ENCODE data around the gene PLPP4. TPM values are rescaled to one million over a fixed set of nuclear protein-coding genes. Genes with fewer than 3 reads are reported as not detected.

The PLPP4 gene
- total and polyA plus RNA-seq, 11 donors, result 0.29 TPM; not detected in 10

DNA sequence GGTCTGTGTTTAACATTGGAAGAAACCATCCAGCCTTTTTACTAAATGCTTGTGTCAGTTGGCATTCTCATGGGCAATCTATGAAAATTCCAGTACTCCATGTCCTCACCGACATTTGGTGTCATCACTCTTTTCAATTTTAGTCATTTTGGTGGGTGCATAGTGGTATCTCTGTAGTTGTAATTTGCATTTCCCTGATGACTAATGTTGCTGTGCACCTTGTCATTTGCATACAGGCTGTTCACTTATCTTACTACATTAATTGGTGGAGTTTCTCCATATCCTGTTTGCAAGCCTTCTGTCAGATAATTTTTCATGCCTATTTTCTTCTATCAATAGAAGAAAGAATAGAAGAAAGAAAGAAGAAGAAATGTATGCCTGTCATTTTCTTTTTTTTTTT, 73.7 kb downstream of the PLPP4 start:
- H3K4me1 ChIP-seq, result no peaks in the 10 kb centered on the region
- H3K36me3 ChIP-seq, result no peaks in the 10 kb centered on the region
- no peak overlapping the region for H3K27ac ChIP-seq
- H3K4me3 ChIP-seq, result no peak overlapping the region
- intact Hi-C loops (cut with DNase I), result no loop called here
- DNase-seq (no peak), ATAC-seq (no peak)
- WGBS, 4 donors, result 86 to 92% (median 88%) methylated on average over 1 of the region's 1 CpG
- H3K27me3 ChIP-seq, result no peaks in the 10 kb centered on the region
- TF ChIP-seq, protein P1, sequence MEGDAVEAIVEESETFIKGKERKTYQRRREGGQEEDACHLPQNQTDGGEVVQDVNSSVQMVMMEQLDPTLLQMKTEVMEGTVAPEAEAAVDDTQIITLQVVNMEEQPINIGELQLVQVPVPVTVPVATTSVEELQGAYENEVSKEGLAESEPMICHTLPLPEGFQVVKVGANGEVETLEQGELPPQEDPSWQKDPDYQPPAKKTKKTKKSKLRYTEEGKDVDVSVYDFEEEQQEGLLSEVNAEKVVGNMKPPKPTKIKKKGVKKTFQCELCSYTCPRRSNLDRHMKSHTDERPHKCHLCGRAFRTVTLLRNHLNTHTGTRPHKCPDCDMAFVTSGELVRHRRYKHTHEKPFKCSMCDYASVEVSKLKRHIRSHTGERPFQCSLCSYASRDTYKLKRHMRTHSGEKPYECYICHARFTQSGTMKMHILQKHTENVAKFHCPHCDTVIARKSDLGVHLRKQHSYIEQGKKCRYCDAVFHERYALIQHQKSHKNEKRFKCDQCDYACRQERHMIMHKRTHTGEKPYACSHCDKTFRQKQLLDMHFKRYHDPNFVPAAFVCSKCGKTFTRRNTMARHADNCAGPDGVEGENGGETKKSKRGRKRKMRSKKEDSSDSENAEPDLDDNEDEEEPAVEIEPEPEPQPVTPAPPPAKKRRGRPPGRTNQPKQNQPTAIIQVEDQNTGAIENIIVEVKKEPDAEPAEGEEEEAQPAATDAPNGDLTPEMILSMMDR (IDR thresholded peaks at IDR 0.05), result no peak
- TF ChIP-seq POLR2A (IDR thresholded peaks at IDR 0.05), result no peak
- H3K9me3 ChIP-seq, result peaks cover 0 to 13% (median 0%) of the 10 kb centered on the region in 12 donors

DNA sequence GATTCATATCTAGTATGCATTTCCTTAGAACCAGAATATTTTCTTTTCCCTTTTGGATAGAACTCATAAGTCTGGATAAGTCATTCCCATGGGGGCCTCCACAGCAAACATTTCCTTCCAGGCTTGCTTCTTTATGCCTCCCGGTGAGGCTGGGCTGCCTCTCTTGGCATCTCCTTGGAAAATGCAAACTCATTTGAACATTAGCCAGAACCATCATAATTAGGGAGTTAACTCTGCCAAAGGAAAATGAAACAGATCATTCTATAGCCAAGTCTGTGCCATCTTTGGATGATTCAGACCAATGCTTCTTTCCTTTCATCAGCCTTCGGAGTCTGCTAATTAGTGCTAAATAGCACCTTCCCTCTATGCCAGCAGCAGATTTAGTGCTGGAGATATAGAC, 81.1 kb downstream of the PLPP4 start:
- H3K9me3 ChIP-seq, result peaks cover 0 to 13% (median 0%) of the 10 kb centered on the region in 12 donors
- DNase-seq, result no peak
- no peaks in the 10 kb centered on the region for H3K36me3 ChIP-seq
- H3K27ac ChIP-seq, result no peak overlapping the region
- ATAC-seq, result no peak
- H3K4me1 ChIP-seq, result no peaks in the 10 kb centered on the region
- no peaks in the 10 kb centered on the region for H3K27me3 ChIP-seq
- no peak overlapping the region for H3K4me3 ChIP-seq
- TF ChIP-seq POLR2A (IDR thresholded peaks at IDR 0.05), result no peak
- TF ChIP-seq, protein P1 (IDR thresholded peaks at IDR 0.05), result no peak
- 58 to 64% (median 60%) methylated on average over 2 of the region's 2 CpGs for WGBS, 4 donors
- intact Hi-C loops (cut with DNase I), result no loop called here

DNA sequence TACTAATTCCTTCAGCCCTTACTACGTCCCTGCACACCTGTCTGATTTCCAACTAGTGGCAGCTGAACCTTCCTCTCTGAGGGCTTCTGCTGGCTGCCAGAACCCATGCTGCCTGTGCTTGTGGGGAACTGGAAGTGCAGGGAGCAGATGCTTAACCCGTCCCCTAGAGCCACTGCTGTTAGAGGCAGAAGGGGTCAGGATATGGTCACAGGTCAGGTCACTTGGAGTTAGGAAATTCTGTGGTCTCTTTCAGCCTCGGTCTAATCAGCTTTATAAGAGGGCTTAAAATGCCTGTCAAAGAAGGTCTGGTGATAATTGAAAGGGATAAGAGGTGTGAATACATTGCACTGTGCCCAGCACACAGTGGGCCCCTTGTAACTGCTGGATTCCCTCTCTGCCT, 82.0 kb downstream of the PLPP4 start:
- Histone ChIP-seq H3K9me3 (peaks cover 0 to 12% (median 0%) of the 10 kb centered on the region in 12 donors), H3K4me3 (no peak overlapping the region)
- WGBS, 4 donors, result 21 to 37% (median 31%) methylated on average over 2 to 3 of the region's 3 CpGs

DNA sequence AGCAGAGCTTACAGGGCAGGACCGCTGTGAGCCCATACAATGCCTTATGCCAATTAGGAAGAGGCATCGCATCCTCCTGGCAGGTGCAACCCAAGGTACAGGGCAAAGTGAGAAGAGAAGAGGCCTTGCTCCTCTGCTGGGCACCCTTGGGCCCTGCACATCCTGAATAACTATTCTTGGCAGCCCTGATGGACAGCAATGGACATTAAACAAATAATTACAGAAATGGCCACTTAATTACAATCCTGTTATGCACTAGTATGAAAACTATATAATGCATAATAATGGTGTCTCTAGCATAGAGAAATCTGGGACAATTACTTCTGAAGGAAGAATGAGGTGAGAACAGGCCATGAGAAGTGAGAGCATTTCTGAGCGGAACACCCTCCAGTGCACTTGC, 83.5 kb downstream of the PLPP4 start:
- Histone ChIP-seq H3K4me1 (no peaks in the 10 kb centered on the region), H3K36me3 (no peaks in the 10 kb centered on the region), H3K27ac (no peak overlapping the region), H3K27me3 (no peaks in the 10 kb centered on the region), H3K4me3 (no peak overlapping the region), H3K9me3 (no peaks in the 10 kb centered on the region)
- DNase-seq (no peak), ATAC-seq (no peak)
- WGBS, 4 donors, result 87 to 96% (median 90%) methylated on average over 3 of the region's 3 CpGs
- intact Hi-C loops (cut with DNase I), result no loop called here
- no peak for TF ChIP-seq POLR2A (IDR thresholded peaks at IDR 0.05)

More for the DNA sequence above, 82.0 kb downstream of the PLPP4 start:
- intact Hi-C loops (cut with DNase I), result no loop called here
- no peak for TF ChIP-seq POLR2A (IDR thresholded peaks at IDR 0.05)
- TF ChIP-seq, protein P1 (IDR thresholded peaks at IDR 0.05), result no peak
- DNase-seq (no peak), ATAC-seq (no peak)
- no peaks in the 10 kb centered on the region for H3K4me1 ChIP-seq
- H3K27ac ChIP-seq, result no peak overlapping the region
- H3K27me3 ChIP-seq, result no peaks in the 10 kb centered on the region
- no peaks in the 10 kb centered on the region for H3K36me3 ChIP-seq

DNA sequence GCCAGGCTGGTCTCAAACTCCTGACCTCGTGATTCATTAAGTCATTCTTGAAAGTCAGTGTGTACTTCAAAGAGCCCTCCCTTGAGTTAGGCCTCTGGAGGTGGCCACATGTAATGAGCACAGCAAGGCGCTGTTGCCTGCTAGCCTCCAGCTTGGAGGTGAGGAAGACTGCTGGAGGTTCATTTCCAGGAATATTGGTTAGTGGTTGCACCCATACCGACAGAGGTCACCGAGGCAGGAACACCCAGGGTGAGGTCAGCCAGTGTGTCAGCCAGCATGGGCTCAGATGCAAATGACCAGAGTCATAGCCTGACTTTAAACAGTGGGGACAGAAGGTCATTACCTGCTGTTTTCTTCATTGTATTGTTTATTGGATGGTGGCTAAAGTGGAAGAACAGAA, 85.0 kb downstream of the PLPP4 start:
- 65 to 79% (median 74%) methylated on average over 4 of the region's 4 CpGs for WGBS, 4 donors
- Histone ChIP-seq H3K36me3 (no peaks in the 10 kb centered on the region), H3K4me1 (no peaks in the 10 kb centered on the region), H3K27ac (no peak overlapping the region), H3K9me3 (no peaks in the 10 kb centered on the region), H3K27me3 (no peaks in the 10 kb centered on the region), H3K4me3 (no peak overlapping the region)
- DNase-seq, result no peak
- no peak for TF ChIP-seq POLR2A (IDR thresholded peaks at IDR 0.05)
- TF ChIP-seq, protein P1 (IDR thresholded peaks at IDR 0.05), result no peak
- ATAC-seq, result no peak
- intact Hi-C loops (cut with DNase I), result no loop called here
